Measurements from ENCODE around the gene NLRP3. TPM values are rescaled to one million over a fixed set of nuclear protein-coding genes. Genes with fewer than 3 reads are reported as not detected.

The NLRP3 gene
- total RNA-seq, 1 donor from 2014 or later: 0.27 TPM

- intact Hi-C loops (cut with micrococcal nuclease): no loop called here
Observed at GRCh38 chr1:247435759-247436147, 19.8 kb downstream of the NLRP3 start.

GRCh38 chr1:247437551-247438505, 21.9 kb downstream of the NLRP3 start:
- intact Hi-C loops (cut with micrococcal nuclease): no loop called here

GRCh38 chr1:247440001-247440620, 24.1 kb downstream of the NLRP3 start:
- intact Hi-C loops (cut with micrococcal nuclease): no loop called here

GRCh38 chr1:247441606-247442005, 25.6 kb downstream of the NLRP3 start:
- intact Hi-C loops (cut with micrococcal nuclease): no loop called here

- intact Hi-C loops (cut with micrococcal nuclease): no loop called here
Observed at GRCh38 chr1:247442164-247442563, 26.2 kb downstream of the NLRP3 start.

GRCh38 chr1:247443641-247444040, 27.7 kb downstream of the NLRP3 start:
- intact Hi-C loops (cut with micrococcal nuclease): no loop called here

GRCh38 chr1:247444571-247444970, 28.6 kb downstream of the NLRP3 start:
- intact Hi-C loops (cut with micrococcal nuclease): no loop called here

- intact Hi-C loops (cut with micrococcal nuclease): no loop called here
Observed at GRCh38 chr1:247445526-247446356, 29.8 kb downstream of the NLRP3 start.

GRCh38 chr1:247447162-247447909, 31.4 kb downstream of the NLRP3 start:
- intact Hi-C loops (cut with micrococcal nuclease): no loop called here

GRCh38 chr1:247448107-247448791, 32.3 kb downstream of the NLRP3 start:
- intact Hi-C loops (cut with micrococcal nuclease): no loop called here

- intact Hi-C loops (cut with micrococcal nuclease): no loop called here
Observed at GRCh38 chr1:247451388-247452010, 35.5 kb downstream of the NLRP3 start.

GRCh38 chr1:247452447-247453039, 36.6 kb downstream of the NLRP3 start:
- intact Hi-C loops (cut with micrococcal nuclease): no loop called here

GRCh38 chr1:247453245-247453644, 37.3 kb downstream of the NLRP3 start:
- intact Hi-C loops (cut with micrococcal nuclease): no loop called here

GRCh38 chr1:247453997-247454396, 38.0 kb downstream of the NLRP3 start:
- intact Hi-C loops (cut with micrococcal nuclease): no loop called here

GRCh38 chr1:247456021-247456420, 40.0 kb downstream of the NLRP3 start:
- intact Hi-C loops (cut with micrococcal nuclease): no loop called here

- intact Hi-C loops (cut with micrococcal nuclease): no loop called here
Observed at GRCh38 chr1:247456914-247457639, 41.1 kb downstream of the NLRP3 start.

- intact Hi-C loops (cut with micrococcal nuclease): no loop called here
Observed at GRCh38 chr1:247459507-247459906, 43.5 kb downstream of the NLRP3 start.

GRCh38 chr1:247465796-247466195, 49.8 kb downstream of the NLRP3 start:
- intact Hi-C loops (cut with micrococcal nuclease): no loop called here

GRCh38 chr1:247467129-247467528, 51.2 kb downstream of the NLRP3 start:
- intact Hi-C loops (cut with micrococcal nuclease): no loop called here

All from T-helper 1 cell treated with Interleukin-12 subunit alpha and Interleukin-12 subunit beta and Interleukin-4 antibody, amounts not matched to agents 30 ng/mL and 1 ng/mL, for 36 hours (primary cell).